SU-DHL-6 (cell line): ENCODE data around the gene ATN1.

ENCODE experiments used
- H2AFZ ChIP-seq: fragments of 200-600 bp; sonication (generic); 2 replicates; pipeline ENCODE4 v1.6.1; 2014; ENCODE audit warnings: low read depth, mild to moderate bottlenecking, moderate library complexity, mixed read lengths, antibody characterized with exemption, low read length; ENCODE audit not compliant: severe bottlenecking
- H3F3A ChIP-seq: fragments of 200-600 bp; shearing (Covaris generic); 2 replicates; pipeline ENCODE4 v1.6.0; 2016; ENCODE audit warnings: antibody characterized with exemption, mild to moderate bottlenecking; ENCODE audit not compliant: insufficient read depth
- H3K27ac ChIP-seq: fragments of 200-600 bp; sonication (generic); 2 replicates; pipeline ENCODE4 v1.5.1; 2016; ENCODE audit warnings: low read depth, mild to moderate bottlenecking, low read length, moderate library complexity, mixed read lengths
- H3K27me3 ChIP-seq: fragments of 200-600 bp; sonication (generic), shearing (Covaris generic); 2 replicates; pipeline ENCODE4 v1.6.0; 2014; ENCODE audit warnings: mild to moderate bottlenecking, low read length
- H3K36me3 ChIP-seq: fragments of 200-600 bp; sonication (generic); 2 replicates; pipeline ENCODE4 v1.6.1; 2014; ENCODE audit warnings: mild to moderate bottlenecking, low read length, mixed read lengths
- H3K4me2 ChIP-seq: fragments of 300-600, 200-600 bp; shearing (Covaris generic), sonication (generic); 2 replicates; pipeline ENCODE4 v1.6.0; 2014; ENCODE audit warnings: low read length, low read depth, mild to moderate bottlenecking; ENCODE audit not compliant: poor library complexity, severe bottlenecking
- H3K4me3 ChIP-seq: fragments of 200-600 bp; sonication (generic); 2 replicates; pipeline ENCODE4 v1.5.1; 2014; ENCODE audit warnings: antibody characterized with exemption, low read length, mild to moderate bottlenecking, mixed read lengths; ENCODE audit not compliant: insufficient read depth, poor library complexity, severe bottlenecking
- H3K79me2 ChIP-seq: fragments of 200-600 bp; sonication (generic); 2 replicates; pipeline ENCODE4 v1.6.1; 2014; ENCODE audit warnings: mild to moderate bottlenecking, low read length, moderate library complexity; ENCODE audit not compliant: insufficient read depth
- H3K9ac ChIP-seq: fragments of 200-600 bp; sonication (generic); 2 replicates; pipeline ENCODE4 v1.7.0; 2014; ENCODE audit warnings: mild to moderate bottlenecking, low read length
- H3K9me2 ChIP-seq: fragments of 200-600 bp; sonication (generic); replicated peaks from 2 replicates; pipeline ENCODE4 v1.6.1; 2014; ENCODE audit warnings: low read length; ENCODE audit not compliant: insufficient read depth
- H3K9me3 ChIP-seq: fragments of 200-600 bp; sonication (generic); 2 replicates; pipeline ENCODE4 v1.6.1; 2014; ENCODE audit warnings: low read length, mixed read lengths; ENCODE audit not compliant: insufficient read depth
- H4K20me1 ChIP-seq: fragments of 200-600 bp; sonication (generic); 2 replicates; pipeline ENCODE4 v1.6.1; 2014; ENCODE audit warnings: low read depth, mild to moderate bottlenecking, antibody characterized with exemption, low read length, moderate library complexity, mixed read lengths
- EZH2phosphoT487 ChIP-seq: fragments of 200-600 bp; sonication (generic), shearing (Covaris generic); conservative IDR thresholded peaks from 2 replicates; pipeline ENCODE4 v1.6.1; 2018; ENCODE audit warnings: mild to moderate bottlenecking, antibody characterized with exemption, low read length, moderate library complexity, mixed read lengths
- TF ChIP-seq, protein P1 (sequence below): fragments of 200-600 bp; sonication (generic); IDR thresholded peaks from one replicate; pipeline ENCODE4 v1.5.1; 2017; ENCODE audit warnings: antibody characterized with exemption, mild to moderate bottlenecking, low read length, moderate library complexity; ENCODE audit not compliant: insufficient read depth, poor library complexity, severe bottlenecking

ATN1 gene

GRCh38 chr12:6950811-6951540 is 23.2 kb downstream of the ATN1 start, which contains the start of gene PTPN6:
Gene PTPN6 (plus strand): TSS chr12:6951356. CDS start chr12:6951513, 157 bp downstream.
- Histone ChIP-seq H3K4me3 (peak within 1 kb of the TSS; percentile 45), H3K36me3 (no peaks in the 10 kb centered on the region), H4K20me1 (no peaks in the 10 kb centered on the region), H3K27ac (no peak within 1 kb of the TSS), H3K4me2 (peak within 1 kb of the TSS; percentile 61), H3K9me2 (no peaks in the 10 kb centered on the region), H3K9ac (peak within 1 kb of the TSS; percentile 55), H3K27me3 (no peaks in the 10 kb centered on the region), H2AFZ (no peak within 1 kb of the TSS), H3K9me3 (no peaks in the 10 kb centered on the region), H3K79me2 (no peaks in the 10 kb centered on the region), H3F3A (peaks cover 7% of the 10 kb centered on the region)
- no peak for TF ChIP-seq EZH2phosphoT487

GRCh38 chr12:6951551-6952120 is 23.9 kb downstream of the ATN1 start:
- Histone ChIP-seq H2AFZ (no peak overlapping the region), H3K36me3 (no peaks in the 10 kb centered on the region), H3K4me2 (peak overlapping the region; percentile 61), H4K20me1 (no peaks in the 10 kb centered on the region), H3K9me3 (no peaks in the 10 kb centered on the region), H3K9me2 (no peaks in the 10 kb centered on the region), H3K4me3 (peak overlapping the region; percentile 45), H3K79me2 (no peaks in the 10 kb centered on the region), H3F3A (peaks cover 6% of the 10 kb centered on the region), H3K9ac (peak overlapping the region; percentile 55), H3K27ac (no peak overlapping the region), H3K27me3 (no peaks in the 10 kb centered on the region)
- TF ChIP-seq, protein P1, sequence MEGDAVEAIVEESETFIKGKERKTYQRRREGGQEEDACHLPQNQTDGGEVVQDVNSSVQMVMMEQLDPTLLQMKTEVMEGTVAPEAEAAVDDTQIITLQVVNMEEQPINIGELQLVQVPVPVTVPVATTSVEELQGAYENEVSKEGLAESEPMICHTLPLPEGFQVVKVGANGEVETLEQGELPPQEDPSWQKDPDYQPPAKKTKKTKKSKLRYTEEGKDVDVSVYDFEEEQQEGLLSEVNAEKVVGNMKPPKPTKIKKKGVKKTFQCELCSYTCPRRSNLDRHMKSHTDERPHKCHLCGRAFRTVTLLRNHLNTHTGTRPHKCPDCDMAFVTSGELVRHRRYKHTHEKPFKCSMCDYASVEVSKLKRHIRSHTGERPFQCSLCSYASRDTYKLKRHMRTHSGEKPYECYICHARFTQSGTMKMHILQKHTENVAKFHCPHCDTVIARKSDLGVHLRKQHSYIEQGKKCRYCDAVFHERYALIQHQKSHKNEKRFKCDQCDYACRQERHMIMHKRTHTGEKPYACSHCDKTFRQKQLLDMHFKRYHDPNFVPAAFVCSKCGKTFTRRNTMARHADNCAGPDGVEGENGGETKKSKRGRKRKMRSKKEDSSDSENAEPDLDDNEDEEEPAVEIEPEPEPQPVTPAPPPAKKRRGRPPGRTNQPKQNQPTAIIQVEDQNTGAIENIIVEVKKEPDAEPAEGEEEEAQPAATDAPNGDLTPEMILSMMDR = no peak
- TF ChIP-seq EZH2phosphoT487 = no peak

DNA sequence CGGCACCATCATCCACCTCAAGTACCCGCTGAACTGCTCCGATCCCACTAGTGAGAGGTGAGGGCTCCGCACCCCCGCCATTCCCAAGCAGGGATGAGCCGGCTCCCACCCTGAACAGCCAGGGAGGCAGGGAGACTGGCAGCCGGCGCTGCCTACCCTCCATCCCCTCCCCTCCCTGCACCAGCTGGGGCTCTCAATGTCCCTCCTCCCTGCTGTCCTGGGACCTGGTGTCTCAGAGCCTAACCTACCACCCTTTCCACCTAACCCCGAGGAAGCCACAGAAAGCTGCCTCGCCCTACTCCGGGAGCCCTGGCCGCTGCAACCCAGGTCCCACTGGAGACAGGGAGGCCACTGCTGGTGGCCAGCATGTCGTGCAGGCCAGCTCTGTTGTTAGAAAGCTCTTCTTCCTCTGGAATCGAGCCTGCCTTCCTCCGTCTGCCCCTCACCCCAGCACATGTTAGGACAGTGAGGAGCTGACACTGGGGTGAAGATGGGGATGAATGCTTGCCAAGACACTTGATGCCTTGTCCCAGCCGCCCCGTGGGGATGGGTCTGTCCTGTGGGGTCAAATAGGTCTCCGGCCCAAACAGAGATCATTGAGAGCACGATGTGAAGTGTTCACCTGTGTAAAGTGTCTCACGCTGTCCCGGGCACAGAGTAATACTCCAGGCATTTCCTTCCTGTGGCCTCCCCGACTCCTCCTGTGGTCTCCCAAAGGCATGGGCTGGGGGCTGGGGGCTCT is 24.5 kb downstream of the ATN1 start:
- Histone ChIP-seq H3K4me2 (peak overlapping the region; percentile 61), H3K9ac (peak overlapping the region; percentile 55)

More for the DNA sequence above, 24.5 kb downstream of the ATN1 start:
- H3K9me3 ChIP-seq = no peaks in the 10 kb centered on the region
- no peak overlapping the region for H2AFZ ChIP-seq
- no peak overlapping the region for H3K27ac ChIP-seq
- H3K4me3 ChIP-seq = peak overlapping the region; percentile 45
- no peaks in the 10 kb centered on the region for H4K20me1 ChIP-seq
- H3K36me3 ChIP-seq = no peaks in the 10 kb centered on the region
- no peaks in the 10 kb centered on the region for H3K9me2 ChIP-seq
- no peaks in the 10 kb centered on the region for H3K79me2 ChIP-seq
- no peaks in the 10 kb centered on the region for H3F3A ChIP-seq
- TF ChIP-seq, protein P1 = no peak
- TF ChIP-seq EZH2phosphoT487 = no peak
- no peaks in the 10 kb centered on the region for H3K27me3 ChIP-seq
